GM18499 (cell line): Measurements from ENCODE around the gene SLC1A2.

Experiments used
- ATAC-seq: cut with Tn5 transposase; IDR thresholded peaks from one replicate; pipeline ENCODE4 v1.9.1; 2021; ENCODE audit warnings: moderate number of reproducible peaks; ENCODE audit not compliant: insufficient read depth, unreplicated experiment

Gene SLC1A2

DNA sequence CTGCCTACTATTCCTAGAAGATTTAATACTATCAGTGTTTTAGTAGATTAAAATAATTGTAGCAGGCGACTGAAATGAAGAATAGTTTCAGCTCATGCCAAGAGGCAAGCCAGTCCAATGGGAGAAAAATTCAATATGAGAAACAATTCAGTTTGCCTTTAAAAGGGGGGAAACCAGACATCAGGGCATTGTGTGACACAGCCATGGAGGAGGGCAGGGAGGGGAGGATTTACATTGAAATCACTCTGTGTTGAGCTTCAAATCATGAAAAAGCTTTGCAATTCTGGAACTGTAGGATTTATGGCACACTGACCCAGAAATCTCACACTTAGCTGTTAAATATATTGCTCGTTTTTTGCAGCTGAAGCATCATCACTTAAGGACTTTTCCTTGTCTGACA lies 4.6 kb downstream of the SLC1A2 start:
- no peak for ATAC-seq

DNA sequence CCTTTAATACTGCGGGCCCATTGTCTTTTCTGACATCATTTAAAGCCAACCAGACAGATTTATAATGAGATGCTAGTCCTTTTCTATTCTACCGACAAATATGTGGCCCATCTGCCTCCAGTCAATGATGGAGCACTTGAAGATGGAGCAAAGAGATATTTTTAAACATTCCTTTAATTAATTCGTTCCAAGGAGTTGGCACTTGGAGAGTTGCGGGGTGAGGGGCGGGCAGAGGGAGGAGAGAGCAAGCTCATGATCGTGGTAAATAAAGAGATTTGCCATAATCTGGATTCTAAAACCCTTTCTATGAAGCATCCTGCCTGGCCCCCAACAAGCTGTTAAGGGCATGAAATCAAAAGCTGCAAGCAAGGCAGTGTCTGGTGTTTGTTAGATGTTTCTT lies 5.0 kb downstream of the SLC1A2 start:
- no peak for ATAC-seq

DNA sequence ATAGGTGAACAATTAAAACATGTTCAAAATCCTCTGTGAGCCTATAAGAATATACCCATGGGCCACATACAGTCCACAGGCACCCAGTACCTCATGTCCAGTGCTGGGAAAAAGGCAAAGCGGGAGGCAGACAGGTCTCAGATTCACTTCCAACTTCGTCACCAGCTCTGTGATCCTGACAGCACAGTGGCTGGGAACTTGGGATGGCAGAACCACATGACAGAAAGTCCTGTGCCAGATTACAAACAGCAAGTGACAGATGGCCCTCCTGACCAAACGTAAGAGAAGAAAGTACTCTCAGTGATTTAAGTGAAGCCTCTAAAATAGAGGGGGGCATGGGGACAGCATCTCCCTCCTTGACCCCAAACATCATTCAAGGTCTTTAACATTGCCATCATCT lies 5.8 kb downstream of the SLC1A2 start:
- no peak for ATAC-seq

DNA sequence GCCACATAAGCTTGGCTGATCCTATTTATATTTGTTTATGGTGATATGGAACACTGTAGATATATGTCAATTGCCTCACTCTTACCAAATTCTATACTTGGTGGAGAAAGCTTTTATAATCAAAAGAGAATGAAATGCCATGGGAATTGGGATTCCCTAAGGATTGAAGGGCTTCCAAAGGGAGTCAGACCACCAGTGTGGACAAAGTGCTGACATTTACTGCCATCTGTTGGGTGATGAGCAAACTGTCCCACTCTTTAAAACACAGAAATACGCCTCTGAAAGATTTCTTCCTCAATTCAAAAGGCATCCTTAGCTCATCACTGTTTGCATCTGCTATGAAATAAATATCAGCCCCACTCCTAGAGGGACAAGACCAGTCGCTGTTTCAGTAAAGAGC lies 7.1 kb downstream of the SLC1A2 start:
- no peak for ATAC-seq

DNA sequence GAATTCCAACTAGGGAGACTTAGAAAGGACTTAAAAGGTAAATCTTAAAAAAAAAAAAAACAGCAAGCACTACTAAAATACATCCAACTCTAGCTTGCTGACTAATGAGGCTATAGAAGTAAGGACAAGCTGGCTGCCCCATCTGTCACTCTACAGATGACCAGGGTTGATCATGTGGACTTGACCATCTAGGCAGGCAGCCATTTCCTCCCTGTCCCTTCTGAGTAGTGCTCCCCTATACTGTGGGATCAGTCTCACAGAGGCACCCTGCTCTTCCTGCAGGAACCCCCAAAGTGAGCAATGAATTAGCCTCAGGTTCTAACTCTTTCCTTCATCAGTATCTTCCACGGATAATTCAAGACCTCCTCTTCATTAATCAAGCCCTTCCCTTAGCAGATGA lies 12.3 kb downstream of the SLC1A2 start:
- ATAC-seq: no peak

DNA sequence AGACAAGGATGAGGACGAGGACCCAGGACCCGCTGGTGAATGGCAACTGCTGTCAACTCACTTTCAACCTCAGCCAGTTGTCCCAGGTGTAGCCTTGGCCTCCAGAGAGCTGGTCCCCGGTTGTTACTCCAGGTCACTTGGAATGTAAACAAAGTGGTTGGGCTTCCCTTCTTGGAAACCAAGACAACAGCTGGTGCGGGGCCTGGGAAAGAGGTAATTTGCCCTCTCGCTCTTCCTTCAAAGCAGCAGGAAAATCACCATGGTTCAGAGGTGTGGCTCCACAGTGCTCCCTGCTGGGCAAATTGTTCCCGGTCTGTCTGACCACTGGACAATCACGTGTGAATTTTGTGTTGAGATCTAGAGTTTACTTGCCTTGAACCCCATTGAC lies 15.0 kb downstream of the SLC1A2 start:
- no peak for ATAC-seq

DNA sequence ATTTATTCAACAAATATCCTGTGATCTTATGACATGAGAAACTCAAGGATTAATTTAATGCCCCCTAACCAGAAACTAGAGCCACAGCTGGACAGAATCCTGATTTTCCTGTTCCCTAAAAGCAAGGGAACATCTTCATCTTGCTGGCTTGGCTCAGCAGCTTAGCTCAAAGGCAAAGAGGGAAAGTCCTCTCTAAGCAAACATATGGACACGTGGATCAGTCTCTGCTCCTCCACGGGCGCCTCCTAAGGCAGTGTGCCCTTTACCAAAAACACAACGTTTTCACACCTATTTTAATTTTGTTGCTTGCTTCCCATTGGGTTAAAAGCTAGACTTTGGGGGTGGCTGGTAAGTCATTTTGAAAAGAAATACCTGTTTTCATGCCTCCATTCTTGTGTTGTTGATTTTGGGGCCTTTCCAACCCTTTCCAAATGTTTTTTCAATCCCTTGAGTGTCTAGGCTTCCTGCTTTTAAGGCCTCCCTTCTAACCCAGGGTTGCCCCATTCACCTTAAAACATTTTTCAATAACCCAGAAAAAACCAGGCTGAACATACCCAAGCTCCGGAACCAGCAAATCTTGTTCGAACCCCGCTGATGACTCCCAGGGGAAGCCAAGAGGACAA lies 15.5 kb downstream of the SLC1A2 start:
- ATAC-seq: no peak

DNA sequence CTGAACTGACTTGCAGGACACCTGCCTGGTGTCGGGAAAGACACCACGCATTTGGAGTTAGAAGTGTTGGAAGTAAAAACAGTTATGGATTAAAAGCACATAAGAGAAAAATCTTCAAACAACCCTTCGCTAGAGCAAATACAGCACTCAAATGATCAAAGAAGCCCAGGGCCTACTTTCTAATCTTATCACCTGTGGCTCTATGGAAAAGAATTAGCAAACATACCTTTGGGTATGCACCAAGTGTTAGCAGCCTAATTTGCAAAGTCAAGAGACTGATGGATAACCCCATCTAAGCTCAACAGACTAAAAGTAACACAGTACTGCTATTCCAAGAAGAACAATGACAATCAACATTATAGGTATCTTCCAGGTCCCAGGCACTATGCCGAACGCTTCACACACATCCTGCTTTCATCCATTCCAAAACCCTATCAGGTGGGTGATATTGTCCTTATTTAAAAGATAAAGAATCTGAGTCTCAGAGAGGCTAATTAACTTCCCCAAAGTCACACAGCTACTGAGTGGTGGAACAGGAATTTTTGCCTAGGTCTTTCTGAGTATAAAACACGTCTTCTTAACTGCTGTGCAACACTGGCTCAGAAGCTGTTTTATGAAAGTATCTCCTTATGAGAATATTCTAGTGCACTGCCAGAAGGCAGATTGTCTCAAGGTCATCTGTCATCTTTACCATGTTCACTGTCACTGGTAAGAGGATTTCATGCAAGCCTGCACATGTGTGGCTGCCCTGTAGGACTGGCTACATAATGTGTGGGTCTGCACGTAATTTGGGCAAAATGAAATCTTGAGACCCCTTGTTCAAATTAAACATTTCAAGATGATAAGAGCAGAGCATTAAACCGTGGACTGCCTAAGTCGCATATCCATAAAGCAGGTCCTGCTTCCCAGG lies 16.4 kb downstream of the SLC1A2 start:
- ATAC-seq: no peak

DNA sequence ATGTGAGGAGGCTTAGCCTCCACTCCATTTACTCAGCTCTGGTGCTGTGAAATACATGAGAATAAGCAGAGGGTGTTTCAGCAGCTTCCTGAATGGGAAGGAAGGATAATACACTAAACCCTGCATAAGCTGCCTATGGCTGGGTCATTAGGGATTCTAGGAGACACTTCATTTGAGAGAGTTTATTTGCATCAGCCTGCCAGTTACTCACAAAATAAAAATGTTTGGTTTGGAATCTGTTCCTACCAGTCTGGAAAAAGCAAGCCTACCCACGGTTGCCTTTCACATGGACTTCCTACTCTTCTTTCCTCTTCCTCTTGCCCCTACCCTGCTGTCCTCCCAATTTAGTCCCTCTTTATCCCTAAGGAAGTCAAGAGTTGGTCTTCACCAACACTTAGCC lies 20.5 kb downstream of the SLC1A2 start:
- ATAC-seq: no peak

DNA sequence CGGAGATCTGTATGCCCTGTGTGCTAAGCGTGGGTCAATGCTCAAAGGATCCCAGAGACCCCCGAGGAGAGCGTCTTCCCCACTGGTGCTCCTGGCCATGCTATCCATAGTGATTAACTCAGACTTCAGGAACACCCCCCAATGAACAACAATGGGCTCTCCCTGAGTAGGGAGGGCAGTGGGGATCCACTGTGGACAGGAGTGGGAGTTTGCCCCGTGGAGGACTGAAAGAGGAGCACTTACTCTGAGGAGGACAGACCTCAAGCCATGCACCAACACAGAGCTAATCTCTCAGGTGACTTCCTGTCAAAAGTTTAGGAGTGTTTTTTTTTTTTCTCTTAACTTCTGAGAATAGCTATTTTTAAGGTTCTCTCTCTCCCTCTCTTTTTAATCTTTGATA lies 24.4 kb downstream of the SLC1A2 start:
- no peak for ATAC-seq

DNA sequence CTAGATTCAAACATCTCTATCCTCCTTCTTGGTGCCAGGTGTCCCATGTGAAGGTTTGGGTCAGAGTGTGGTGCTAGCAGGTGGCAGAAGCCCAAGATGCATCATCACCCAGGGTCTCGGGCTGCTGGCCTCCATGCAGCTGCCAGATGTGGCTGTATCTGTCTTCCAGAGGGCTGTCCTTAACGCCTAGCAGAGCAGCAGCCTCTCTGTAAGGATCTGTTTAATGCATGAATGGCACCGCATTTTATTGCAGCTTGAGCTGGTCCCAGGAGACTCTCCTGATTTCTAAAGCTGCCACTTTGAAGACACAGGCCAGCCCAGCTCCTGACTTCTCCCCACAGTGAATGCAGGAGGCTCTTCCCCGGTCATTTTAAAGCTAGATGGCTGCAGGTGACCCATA lies 26.3 kb downstream of the SLC1A2 start:
- no peak for ATAC-seq

DNA sequence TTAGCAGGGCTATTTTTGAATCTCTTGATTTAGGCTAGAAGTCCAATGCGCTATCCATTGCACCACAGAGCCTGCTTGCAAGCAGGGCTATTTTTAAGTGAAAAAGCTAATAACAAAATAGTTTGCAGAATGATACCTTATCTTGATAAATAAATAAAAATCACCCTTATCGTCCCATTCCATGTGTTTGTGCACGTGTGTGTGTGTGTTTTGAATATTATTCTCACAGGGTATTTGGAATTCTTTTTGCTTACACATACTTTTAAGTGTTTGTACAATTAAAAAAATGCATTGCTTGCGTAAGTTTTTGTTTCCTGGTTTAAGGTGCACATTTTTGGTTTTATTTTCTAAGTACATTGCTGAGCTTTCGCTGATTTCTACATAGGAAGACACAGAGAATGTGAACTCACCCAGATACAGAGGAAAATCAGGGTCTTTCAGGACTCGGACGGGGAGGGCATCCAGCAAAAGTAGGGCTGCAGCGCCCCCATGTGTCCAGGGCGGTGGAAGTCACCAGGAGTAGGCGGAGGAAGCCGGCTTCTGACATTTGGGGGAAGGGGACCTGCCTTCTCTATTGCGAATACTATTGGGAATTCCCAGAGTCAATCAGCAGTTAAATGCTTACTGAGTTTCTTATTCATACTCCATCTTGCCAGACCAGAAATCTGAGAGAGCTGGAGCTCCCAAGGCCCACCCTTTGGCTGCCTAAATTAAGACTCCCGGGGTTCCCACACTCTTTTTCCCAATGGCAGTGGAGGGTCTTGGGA lies 27.3 kb downstream of the SLC1A2 start:
- peak; percentile 34 for ATAC-seq

DNA sequence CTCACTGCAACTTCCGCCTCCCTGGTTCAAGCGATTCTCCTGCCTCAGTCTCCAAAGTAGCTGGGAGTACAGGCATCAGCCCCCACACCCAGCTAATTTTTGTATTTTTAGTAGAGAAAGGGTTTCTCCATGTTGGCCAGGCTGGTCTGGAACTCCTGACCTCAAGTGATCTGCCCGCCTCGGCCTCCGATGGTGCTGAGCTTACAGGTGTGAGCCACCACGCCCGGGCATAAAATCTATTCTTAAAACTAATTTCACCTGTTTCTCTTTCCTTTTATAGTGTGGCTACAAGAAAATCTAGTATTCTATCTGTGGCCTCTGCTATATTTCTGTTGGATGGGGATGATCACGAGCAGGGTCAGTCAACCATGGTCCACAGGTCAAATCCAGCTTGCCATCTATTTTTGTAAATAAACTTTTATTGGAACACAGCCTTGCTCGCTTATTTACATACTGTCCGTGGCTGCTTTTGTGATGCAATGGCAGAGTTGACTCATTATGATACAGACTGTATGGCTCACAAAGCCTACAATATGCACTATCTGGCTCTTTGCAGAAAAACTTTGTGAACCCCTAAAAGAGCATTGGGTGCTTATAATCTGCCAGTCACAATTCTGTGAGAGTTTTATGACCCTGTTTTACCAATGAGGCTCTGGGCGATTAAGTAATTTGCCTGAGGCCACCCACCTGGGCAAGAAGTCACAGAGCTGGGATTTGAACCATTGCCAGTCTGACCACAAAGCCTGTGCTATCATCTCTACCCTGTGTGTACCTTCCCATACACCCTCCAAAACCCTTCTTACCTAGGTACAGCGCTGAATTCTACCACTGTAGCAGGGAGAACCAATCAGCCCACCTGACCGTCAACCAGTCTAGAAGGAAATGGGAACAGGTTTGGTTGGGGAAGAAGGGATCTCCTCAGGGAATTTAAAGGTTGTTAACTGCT lies 28.3 kb downstream of the SLC1A2 start:
- ATAC-seq: peak; percentile 79

DNA sequence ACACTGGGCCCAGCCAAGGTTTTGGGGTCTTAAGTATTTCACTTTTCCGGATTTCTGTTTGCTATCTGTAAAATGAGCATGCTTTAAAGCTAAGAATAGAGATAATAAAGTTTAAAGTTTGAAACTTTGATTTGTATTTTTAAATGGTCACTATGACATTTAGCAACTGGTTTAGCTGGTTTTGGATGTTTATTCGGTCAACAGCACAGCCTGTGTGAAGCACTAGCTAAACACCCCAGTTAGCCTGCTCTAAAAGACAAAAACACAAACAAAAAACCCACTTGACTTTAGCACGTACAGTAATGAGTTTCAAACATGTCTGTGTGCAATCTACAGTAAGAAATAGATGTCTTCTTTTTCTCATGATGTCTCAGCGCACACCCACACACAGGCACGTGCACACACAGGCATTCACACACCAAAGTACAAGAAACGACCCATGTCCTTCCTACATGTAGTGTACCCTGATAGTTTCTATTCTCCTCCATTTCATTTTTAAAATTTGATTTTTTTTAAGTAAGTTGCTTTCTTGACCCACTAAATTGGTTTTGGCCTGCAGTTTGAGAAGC lies 29.4 kb downstream of the SLC1A2 start:
- no peak for ATAC-seq

DNA sequence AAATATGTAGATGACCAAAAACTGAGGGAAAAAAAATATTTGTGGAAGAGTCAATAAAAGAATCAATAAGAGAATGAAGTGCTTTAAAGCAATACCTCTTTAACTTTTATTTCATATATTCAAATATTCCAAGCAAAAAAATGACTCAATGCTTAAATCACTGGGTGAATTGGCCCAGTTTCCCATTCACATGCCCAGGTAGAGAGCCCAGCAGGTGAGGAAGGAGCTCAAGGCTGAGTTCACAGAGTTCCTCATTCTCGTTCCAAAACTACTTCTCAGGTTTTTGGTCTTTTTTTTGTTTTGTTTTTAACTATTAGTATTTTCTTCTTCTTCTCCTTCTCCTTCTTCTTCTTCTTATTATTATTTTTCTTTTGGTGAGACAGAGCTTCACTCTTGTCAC lies 30.2 kb downstream of the SLC1A2 start:
- no peak for ATAC-seq

DNA sequence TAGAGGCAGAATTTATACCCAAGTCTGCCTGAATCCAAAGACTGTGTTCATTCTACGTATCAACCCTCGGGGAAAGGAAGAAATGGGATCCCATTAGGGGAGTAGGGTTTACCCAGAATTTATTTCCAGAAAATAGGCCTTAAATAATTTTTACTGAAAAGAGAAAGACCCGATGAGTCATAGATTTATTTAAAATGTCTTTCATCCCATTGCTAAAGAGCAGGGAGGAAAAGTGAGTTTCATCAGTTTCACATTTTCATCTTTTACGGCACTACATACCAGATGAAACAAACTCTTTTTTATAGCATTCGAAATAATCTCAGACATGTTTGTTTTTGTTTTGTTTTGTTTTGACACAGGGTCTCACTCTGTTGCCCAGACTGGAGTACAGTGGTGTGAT lies 31.3 kb downstream of the SLC1A2 start:
- no peak for ATAC-seq

DNA sequence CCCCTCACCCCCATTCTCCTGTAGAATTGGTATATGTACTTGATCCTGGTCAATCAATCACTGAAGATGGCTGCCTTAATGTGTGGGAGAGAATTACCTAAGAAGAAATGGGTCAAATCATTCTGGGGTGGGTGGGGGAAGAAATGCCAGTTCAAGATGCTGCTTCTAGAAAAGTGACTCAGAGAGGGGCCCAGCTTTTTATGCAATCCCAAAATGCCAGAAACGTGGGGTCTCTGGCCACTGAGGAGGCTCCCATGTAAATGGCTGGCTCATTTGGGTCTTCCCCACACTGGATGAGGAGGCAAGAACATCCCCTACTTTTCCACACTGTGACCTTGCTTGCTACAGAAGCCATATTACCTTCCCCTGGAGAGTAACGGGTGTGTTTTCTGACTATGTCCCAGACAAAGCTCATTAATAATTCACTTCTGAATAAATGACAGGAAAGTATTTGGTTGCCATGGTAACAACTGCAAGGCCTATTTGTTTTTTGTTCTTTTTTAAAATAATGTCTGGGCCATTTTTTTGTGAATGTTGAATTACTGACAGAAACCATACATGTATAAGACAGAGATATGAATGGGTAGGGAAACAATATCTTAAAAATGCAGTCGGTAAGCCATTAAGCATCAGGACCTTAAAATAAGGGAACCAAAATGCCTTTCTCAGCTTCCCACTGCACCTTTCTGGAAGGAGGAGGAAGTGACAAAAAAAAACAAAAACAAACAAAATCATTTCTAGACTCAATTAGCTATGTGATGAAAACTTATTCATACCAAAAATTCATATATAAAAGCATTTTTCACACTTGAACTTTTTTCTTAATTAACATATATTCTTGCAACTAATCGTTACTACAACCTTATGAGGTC lies 32.0 kb downstream of the SLC1A2 start:
- ATAC-seq: no peak

DNA sequence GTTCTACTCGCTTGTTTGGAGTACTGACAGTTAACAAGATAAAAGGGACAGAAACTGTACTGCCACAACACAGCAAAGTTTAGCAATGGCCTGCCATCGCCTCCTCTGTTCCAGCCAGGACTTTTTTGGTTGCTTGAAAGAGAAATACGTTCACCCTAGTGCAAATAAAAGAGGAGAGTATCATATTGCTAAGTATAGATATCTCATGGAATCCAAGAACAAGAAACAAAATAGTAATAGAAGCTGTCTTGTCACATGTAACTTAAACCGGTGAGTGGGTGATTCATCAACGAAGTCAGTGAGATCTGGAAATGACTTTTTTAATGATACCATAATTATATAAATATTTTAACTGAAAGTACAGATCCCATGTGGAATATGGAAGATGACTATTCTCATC lies 35.4 kb downstream of the SLC1A2 start:
- no peak for ATAC-seq
